Activated T-helper 17 cell treated with anti-CD3 and anti-CD28 coated beads, Interleukin-2, amount 50 U/mL, for 72 hours (primary cell): ENCODE results near the gene TSNAXIP1. TPM values are rescaled to one million over a fixed set of nuclear protein-coding genes. Genes with fewer than 3 reads are reported as not detected.

Source experiments
- ATAC-seq: fragments of 150-1000 bp; cut with Tn5 transposase; replicated peaks from 2 replicates; pipeline ENCODE4 v1.10.0; 2021; ENCODE audit warnings: mild to moderate bottlenecking, moderate library complexity
- H3K27ac Mint-ChIP-seq: one replicate; pipeline ENCODE4 v1.8.0; 2022; ENCODE audit warnings: mixed read lengths
- H3K27me3 Mint-ChIP-seq: one replicate; pipeline ENCODE4 v1.8.0; 2022; ENCODE audit warnings: mixed read lengths
- H3K36me3 Mint-ChIP-seq: one replicate; pipeline ENCODE4 v1.8.0; 2022; ENCODE audit warnings: low read depth, mild to moderate bottlenecking, mixed read lengths
- H3K4me1 Mint-ChIP-seq: one replicate; pipeline ENCODE4 v1.8.0; 2022; ENCODE audit warnings: mixed read lengths
- H3K4me3 Mint-ChIP-seq: one replicate; pipeline ENCODE4 v1.8.0; 2022; ENCODE audit warnings: mild to moderate bottlenecking, mixed read lengths
- H3K9me3 Mint-ChIP-seq: one replicate; pipeline ENCODE4 v1.8.0; 2022; ENCODE audit warnings: mixed read lengths
- total RNA-seq, 2 donors: library from RNA; stranded (reverse); gene quantifications; one replicate each; pipeline ENCODE4 v1.2.3, GENCODE V29; 2022

The TSNAXIP1 gene
- total RNA-seq, 2 donors from 2014 or later: 0.26 TPM; not detected in 1

GRCh38 chr16:67837811-67838210, 31.1 kb downstream of the TSNAXIP1 start:
- ATAC-seq: no peak
- Mint-ChIP-seq H3K4me3 (no peak overlapping the region), H3K27me3 (no peaks in the 10 kb centered on the region), H3K9me3 (no peaks in the 10 kb centered on the region), H3K4me1 (peaks cover 6% of the 10 kb centered on the region), H3K36me3 (peaks cover 2% of the 10 kb centered on the region), H3K27ac (peak overlapping the region; percentile 31)

- Mint-ChIP-seq H3K9me3 (no peaks in the 10 kb centered on the region), H3K27ac (peak overlapping the region; percentile 86), H3K4me1 (peaks cover 15% of the 10 kb centered on the region), H3K36me3 (peaks cover 26% of the 10 kb centered on the region), H3K27me3 (no peaks in the 10 kb centered on the region), H3K4me3 (peak overlapping the region; percentile 88)
- ATAC-seq: no peak
These were observed 34.6 kb downstream of the TSNAXIP1 start for GRCh38 chr16:67841198-67841815.

GRCh38 chr16:67841816-67842508, 35.3 kb downstream of the TSNAXIP1 start, which contains the start of gene THAP11:
Gene THAP11, plus strand, starts transcription at chr16:67842320. Its CDS starts 235 bp downstream, at chr16:67842555.
- no peaks in the 10 kb centered on the region for H3K9me3 Mint-ChIP-seq
- H3K4me1 Mint-ChIP-seq: peaks cover 15% of the 10 kb centered on the region
- peak; percentile 60 for ATAC-seq
- peak within 1 kb of the TSS; percentile 86 for H3K27ac Mint-ChIP-seq
- no peaks in the 10 kb centered on the region for H3K27me3 Mint-ChIP-seq
- peak within 1 kb of the TSS; percentile 88 for H3K4me3 Mint-ChIP-seq
- H3K36me3 Mint-ChIP-seq: peaks cover 27% of the 10 kb centered on the region

- Mint-ChIP-seq H3K4me1 (peaks cover 15% of the 10 kb centered on the region), H3K36me3 (peaks cover 30% of the 10 kb centered on the region), H3K4me3 (peak overlapping the region; percentile 88), H3K27ac (peak overlapping the region; percentile 86), H3K9me3 (no peaks in the 10 kb centered on the region), H3K27me3 (no peaks in the 10 kb centered on the region)
- peak; percentile 22 for ATAC-seq
These were observed 36.0 kb downstream of the TSNAXIP1 start for GRCh38 chr16:67842509-67843342.

- no peaks in the 10 kb centered on the region for H3K9me3 Mint-ChIP-seq
- peak overlapping the region; percentile 88 for H3K4me3 Mint-ChIP-seq
- peak overlapping the region; percentile 86 for H3K27ac Mint-ChIP-seq
- peaks cover 33% of the 10 kb centered on the region for H3K36me3 Mint-ChIP-seq
- H3K27me3 Mint-ChIP-seq: no peaks in the 10 kb centered on the region
- no peak for ATAC-seq
- H3K4me1 Mint-ChIP-seq: peaks cover 15% of the 10 kb centered on the region
These were observed 36.7 kb downstream of the TSNAXIP1 start for GRCh38 chr16:67843343-67843765.

- H3K9me3 Mint-ChIP-seq: no peaks in the 10 kb centered on the region
- H3K4me3 Mint-ChIP-seq: peak overlapping the region; percentile 88
- peaks cover 33% of the 10 kb centered on the region for H3K36me3 Mint-ChIP-seq
- no peak overlapping the region for H3K27ac Mint-ChIP-seq
- no peak for ATAC-seq
- H3K27me3 Mint-ChIP-seq: no peaks in the 10 kb centered on the region
- H3K4me1 Mint-ChIP-seq: peaks cover 15% of the 10 kb centered on the region
These were observed 37.8 kb downstream of the TSNAXIP1 start for GRCh38 chr16:67844497-67844896.

- Mint-ChIP-seq H3K36me3 (peaks cover 42% of the 10 kb centered on the region), H3K9me3 (no peaks in the 10 kb centered on the region), H3K27ac (peak overlapping the region; percentile 91), H3K4me1 (peaks cover 15% of the 10 kb centered on the region), H3K4me3 (peak overlapping the region; percentile 88), H3K27me3 (no peaks in the 10 kb centered on the region)
- no peak for ATAC-seq
These were observed 38.8 kb downstream of the TSNAXIP1 start for GRCh38 chr16:67845291-67846062.

GRCh38 chr16:67846063-67846319, 39.3 kb downstream of the TSNAXIP1 start:
- Mint-ChIP-seq H3K36me3 (peaks cover 43% of the 10 kb centered on the region), H3K4me1 (peaks cover 15% of the 10 kb centered on the region)

GRCh38 chr16:67846320-67847063, 39.8 kb downstream of the TSNAXIP1 start, which contains the start of gene NUTF2:
Gene NUTF2, plus strand, starts transcription at chr16:67846933. Its CDS starts 18,198 bp downstream, at chr16:67865131.
- Mint-ChIP-seq H3K27ac (peak within 1 kb of the TSS; percentile 91), H3K9me3 (no peaks in the 10 kb centered on the region), H3K27me3 (no peaks in the 10 kb centered on the region), H3K4me3 (peak within 1 kb of the TSS; percentile 88), H3K36me3 (peaks cover 43% of the 10 kb centered on the region), H3K4me1 (peaks cover 12% of the 10 kb centered on the region)
- ATAC-seq: peak; percentile 78

More at GRCh38 chr16:67846063-67846319, 39.3 kb downstream of the TSNAXIP1 start:
- Mint-ChIP-seq H3K27ac (peak overlapping the region; percentile 91), H3K4me3 (peak overlapping the region; percentile 88), H3K27me3 (no peaks in the 10 kb centered on the region), H3K9me3 (no peaks in the 10 kb centered on the region)
- ATAC-seq: no peak

- Mint-ChIP-seq H3K4me1 (peaks cover 9% of the 10 kb centered on the region), H3K4me3 (peak within 1 kb of the TSS; percentile 88)
These were observed 40.6 kb downstream of the TSNAXIP1 start, which contains the start of gene CENPT for GRCh38 chr16:67847064-67847861. Gene CENPT, minus strand, starts transcription at chr16:67847693. Its CDS starts 13,834 bp downstream, at chr16:67833859.

GRCh38 chr16:67848118-67848517, 41.4 kb downstream of the TSNAXIP1 start:
- Mint-ChIP-seq H3K36me3 (peaks cover 37% of the 10 kb centered on the region), H3K27ac (peak overlapping the region; percentile 89), H3K9me3 (no peaks in the 10 kb centered on the region), H3K4me1 (peaks cover 9% of the 10 kb centered on the region), H3K27me3 (no peaks in the 10 kb centered on the region), H3K4me3 (peak overlapping the region; percentile 88)
- ATAC-seq: no peak

More at GRCh38 chr16:67847064-67847861, 40.6 kb downstream of the TSNAXIP1 start, which contains the start of gene CENPT:
- peaks cover 43% of the 10 kb centered on the region for H3K36me3 Mint-ChIP-seq
- H3K27me3 Mint-ChIP-seq: no peaks in the 10 kb centered on the region
- H3K9me3 Mint-ChIP-seq: no peaks in the 10 kb centered on the region
- peak within 1 kb of the TSS; percentile 91 for H3K27ac Mint-ChIP-seq
- peak; percentile 57 for ATAC-seq

- Mint-ChIP-seq H3K9me3 (no peaks in the 10 kb centered on the region), H3K27me3 (no peaks in the 10 kb centered on the region), H3K4me3 (no peak overlapping the region), H3K36me3 (peaks cover 29% of the 10 kb centered on the region), H3K27ac (peak overlapping the region; percentile 79), H3K4me1 (peaks cover 18% of the 10 kb centered on the region)
- no peak for ATAC-seq
These were observed 47.0 kb downstream of the TSNAXIP1 start for GRCh38 chr16:67853670-67854069.
